Activated B cell treated with CpG ODN at 0.5 μM for 24 hours (primary cell): ENCODE results near the gene STEAP1. TPM values are rescaled to one million over a fixed set of nuclear protein-coding genes. Genes with fewer than 3 reads are reported as not detected.
"Not testable (repeated sequence)": the region's sequence is repeated elsewhere in the genome, so short reads cannot be mapped to it uniquely, and the experiment has no call there.

Experiments used
- ATAC-seq: fragments of 200-7000 bp; cut with Tn5 transposase; one replicate; pipeline ENCODE4 v1.10.0; 2021; ENCODE audit warnings: low read depth, mild to moderate bottlenecking, moderate library complexity
- CTCF ChIA-PET: fragments of 350-600 bp; sonication (Branson Sonifier 250); formaldehyde crosslinking; loops from one replicate; lab custom pipeline; 2021; ENCODE audit warnings: antibody characterized with exemption; lab: Charles Lee
- POLR2A ChIA-PET: fragments of 350-600 bp; sonication (Branson Sonifier 250); formaldehyde crosslinking; loops from one replicate; lab custom pipeline; 2021; ENCODE audit warnings: antibody characterized with exemption; lab: Charles Lee
- DNase-seq: peaks from one replicate; pipeline ENCODE4 v3.0.0; 2022
- H3K27ac Mint-ChIP-seq: one replicate; pipeline ENCODE4 v1.8.0; 2020; ENCODE audit warnings: mixed read lengths
- H3K27me3 Mint-ChIP-seq: one replicate; pipeline ENCODE4 v1.8.0; 2021; ENCODE audit warnings: mixed read lengths
- H3K36me3 Mint-ChIP-seq: one replicate; pipeline ENCODE4 v1.8.0; 2021; ENCODE audit warnings: low read depth, mixed read lengths
- H3K4me1 Mint-ChIP-seq: one replicate; pipeline ENCODE4 v1.8.0; 2021; ENCODE audit warnings: mixed read lengths
- H3K4me3 Mint-ChIP-seq: one replicate; pipeline ENCODE4 v1.8.0; 2020; ENCODE audit warnings: mild to moderate bottlenecking, mixed read lengths
- H3K9me3 Mint-ChIP-seq: one replicate; pipeline ENCODE4 v1.8.0; 2020; ENCODE audit warnings: mixed read lengths
- CTCF ChIP-seq: fragments of 200-600 bp; IDR thresholded peaks from one replicate; pipeline ENCODE4 v1.8.0; 2022; ENCODE audit warnings: antibody characterized with exemption, mild to moderate bottlenecking
- intact Hi-C: fragments of 100-400 bp; cut with micrococcal nuclease; formaldehyde crosslinking; loops from one replicate; pipeline ENCODE4 v1.15.1; 2024
- total RNA-seq: library from RNA; stranded (reverse); gene quantifications from 2 replicates; pipeline ENCODE4 v1.2.3, GENCODE V29; 2022

The STEAP1 gene
- total RNA-seq, 1 donor from 2014 or later = 0.80 TPM

- Mint-ChIP-seq H3K27ac (peak overlapping the region; percentile 53), H3K4me3 (no peak overlapping the region), H3K36me3 (no peaks in the 10 kb centered on the region), H3K27me3 (no peaks in the 10 kb centered on the region), H3K4me1 (peaks cover 23% of the 10 kb centered on the region), H3K9me3 (peaks cover 4% of the 10 kb centered on the region)
- TF ChIP-seq CTCF = no peak
- ChIA-PET POLR2A (no interaction called here), CTCF (no interaction called here)
- no peak for ATAC-seq
- intact Hi-C loops = no loop called here
- no peak for DNase-seq
These were observed 25.8 kb downstream of the STEAP1 start for GRCh38 chr7:90180011-90180585.

- intact Hi-C loops = no loop called here
- DNase-seq = no peak
These were observed 26.4 kb downstream of the STEAP1 start for GRCh38 chr7:90180649-90181048.

GRCh38 chr7:90181485-90181884, 27.2 kb downstream of the STEAP1 start:
- POLR2A ChIA-PET = no interaction called here
- H3K27me3 Mint-ChIP-seq = no peaks in the 10 kb centered on the region

More at GRCh38 chr7:90180649-90181048, 26.4 kb downstream of the STEAP1 start:
- POLR2A ChIA-PET = no interaction called here
- H3K36me3 Mint-ChIP-seq = no peaks in the 10 kb centered on the region
- no peaks in the 10 kb centered on the region for H3K27me3 Mint-ChIP-seq
- no peak for TF ChIP-seq CTCF
- no peak overlapping the region for H3K4me3 Mint-ChIP-seq
- CTCF ChIA-PET = no interaction called here
- H3K4me1 Mint-ChIP-seq = peaks cover 23% of the 10 kb centered on the region
- H3K9me3 Mint-ChIP-seq = peaks cover 4% of the 10 kb centered on the region
- H3K27ac Mint-ChIP-seq = peak overlapping the region; percentile 53
- ATAC-seq = no peak

GRCh38 chr7:90186290-90186689, 32.0 kb downstream of the STEAP1 start:
- CTCF ChIA-PET, POLR2A ChIA-PET, H3K27ac Mint-ChIP-seq, intact Hi-C loops, H3K9me3 Mint-ChIP-seq, H3K4me3 Mint-ChIP-seq, H3K4me1 Mint-ChIP-seq, DNase-seq, H3K27me3 Mint-ChIP-seq, ATAC-seq, H3K36me3 Mint-ChIP-seq: not testable (repeated sequence)

More at GRCh38 chr7:90181485-90181884, 27.2 kb downstream of the STEAP1 start:
- no peak for TF ChIP-seq CTCF
- CTCF ChIA-PET = no interaction called here
- H3K27ac Mint-ChIP-seq = no peak overlapping the region
- no peak overlapping the region for H3K4me3 Mint-ChIP-seq
- peaks cover 4% of the 10 kb centered on the region for H3K9me3 Mint-ChIP-seq
- intact Hi-C loops = no loop called here
- H3K36me3 Mint-ChIP-seq = no peaks in the 10 kb centered on the region
- ATAC-seq = no peak
- DNase-seq = no peak
- H3K4me1 Mint-ChIP-seq = peaks cover 23% of the 10 kb centered on the region

GRCh38 chr7:90187507-90188050, 33.3 kb downstream of the STEAP1 start:
- H3K27ac Mint-ChIP-seq = no peak overlapping the region
- H3K4me3 Mint-ChIP-seq = no peak overlapping the region
- DNase-seq = no peak
- H3K27me3 Mint-ChIP-seq = no peaks in the 10 kb centered on the region
- ChIA-PET POLR2A (no interaction called here), CTCF (interaction anchor here (1.0 kb wide), 1 partner anchor 9 kb away, joined by 3 read pairs; no protein-coding TSS in a partner anchor)
- peaks cover 4% of the 10 kb centered on the region for H3K9me3 Mint-ChIP-seq
- H3K36me3 Mint-ChIP-seq = no peaks in the 10 kb centered on the region
- intact Hi-C loops = loop anchor here (1.0 kb wide), 1 partner anchor 8 kb away; no protein-coding TSS in a partner anchor
- TF ChIP-seq CTCF = no peak
- no peak for ATAC-seq
- peaks cover 2% of the 10 kb centered on the region for H3K4me1 Mint-ChIP-seq
